Fibroblast of skin of left quadriceps (primary cell): ENCODE data around the gene SPATA13.

ENCODE experiments used
- DNase-seq, 2 experiments: peaks; one replicate each; pipeline ENCODE4 v3.0.0-alpha.2; 2013; ENCODE audit warnings: low read depth in 2 of 2

SPATA13 gene

DNA sequence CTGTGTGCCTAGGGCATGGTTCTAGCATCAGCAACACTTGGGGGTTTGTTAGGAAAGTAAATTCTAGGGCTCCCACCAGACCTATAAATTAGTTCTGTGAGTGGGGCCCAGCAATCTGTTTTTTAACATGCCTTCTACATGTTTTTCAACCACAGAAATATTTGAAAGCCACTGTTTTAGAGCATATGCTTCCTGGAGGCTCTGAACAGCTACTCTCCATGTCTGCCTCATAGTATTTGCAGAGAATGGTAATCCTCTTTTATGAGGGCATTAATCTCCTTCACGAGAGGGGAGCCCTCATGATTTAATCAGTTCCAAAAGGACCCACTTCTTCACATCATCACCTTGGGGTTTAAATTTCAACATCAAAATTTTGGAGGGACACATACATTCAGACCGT, 6.0 kb downstream of the SPATA13 start:
- DNase-seq, result peak; percentile 78 to 81

DNA sequence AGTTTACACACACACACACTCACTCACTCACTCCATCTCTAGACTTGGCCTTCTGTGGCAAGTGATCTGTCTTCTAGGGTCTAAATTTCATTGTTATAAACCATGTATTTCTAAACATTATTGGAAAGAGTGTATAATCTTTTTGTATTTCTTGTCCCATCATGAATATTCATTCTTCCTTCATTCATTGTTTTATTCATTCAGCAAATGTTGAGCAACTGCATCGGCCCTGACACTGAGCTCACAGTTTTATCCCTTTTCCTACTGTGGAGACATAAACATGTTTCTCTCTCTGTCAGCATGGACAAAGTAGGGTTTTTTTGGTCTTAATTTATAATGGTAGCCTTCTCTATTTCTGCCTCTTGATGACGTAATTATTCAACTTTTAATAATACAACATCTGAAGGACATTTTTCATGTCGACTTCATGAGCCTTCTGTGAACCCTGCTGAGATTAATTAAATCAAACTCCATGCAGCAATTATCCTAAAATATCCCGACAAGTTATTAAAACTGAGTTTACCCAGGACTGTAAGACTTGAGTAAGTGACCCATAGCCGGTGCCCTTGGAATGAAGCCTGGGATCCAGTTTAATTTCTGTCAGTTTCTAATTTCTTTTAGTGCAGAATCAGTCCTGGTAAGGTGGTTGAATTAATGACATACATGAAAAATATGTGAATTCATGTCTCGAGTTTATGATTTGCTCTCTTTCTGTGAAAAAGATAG, 7.3 kb downstream of the SPATA13 start:
- DNase-seq, result peak; percentile 34 to 35

DNA sequence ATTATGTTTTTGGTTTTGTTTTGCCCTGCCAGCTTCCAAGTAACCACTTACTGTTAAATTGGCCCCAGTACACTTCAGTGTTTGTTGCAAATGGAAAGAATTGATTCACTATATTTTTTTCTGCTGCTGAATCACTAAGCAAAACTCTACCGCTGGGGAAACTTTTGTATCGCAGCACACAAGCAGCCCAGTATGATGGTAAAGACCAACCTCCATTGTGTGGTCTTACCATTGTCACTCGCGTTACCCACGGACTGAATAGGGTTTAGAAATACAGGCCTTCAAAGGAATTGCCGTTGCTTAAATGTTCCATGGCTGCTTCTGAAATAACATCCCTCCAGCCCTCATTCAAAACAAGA, 7.9 kb downstream of the SPATA13 start:
- no peak for DNase-seq

DNA sequence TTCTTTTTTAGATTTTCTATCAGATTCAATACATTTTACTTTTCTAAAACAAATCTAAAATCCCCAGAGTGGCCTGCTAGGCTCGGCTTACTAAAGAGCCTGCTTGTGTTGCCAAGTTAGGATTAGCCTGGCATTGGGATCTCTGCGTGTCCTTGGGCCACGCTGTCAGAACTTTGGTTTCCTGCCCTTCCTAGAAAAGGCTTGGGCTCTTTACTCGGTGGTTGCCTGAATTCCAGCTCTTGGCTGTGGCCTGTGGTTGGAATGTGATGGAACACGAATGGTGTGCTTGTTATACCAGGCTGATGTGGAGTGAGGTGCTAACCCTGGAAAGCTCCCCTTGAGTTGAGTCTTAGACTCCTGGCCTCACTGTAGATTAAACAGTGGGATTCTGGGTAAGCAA, 8.5 kb downstream of the SPATA13 start:
- no peak for DNase-seq

DNA sequence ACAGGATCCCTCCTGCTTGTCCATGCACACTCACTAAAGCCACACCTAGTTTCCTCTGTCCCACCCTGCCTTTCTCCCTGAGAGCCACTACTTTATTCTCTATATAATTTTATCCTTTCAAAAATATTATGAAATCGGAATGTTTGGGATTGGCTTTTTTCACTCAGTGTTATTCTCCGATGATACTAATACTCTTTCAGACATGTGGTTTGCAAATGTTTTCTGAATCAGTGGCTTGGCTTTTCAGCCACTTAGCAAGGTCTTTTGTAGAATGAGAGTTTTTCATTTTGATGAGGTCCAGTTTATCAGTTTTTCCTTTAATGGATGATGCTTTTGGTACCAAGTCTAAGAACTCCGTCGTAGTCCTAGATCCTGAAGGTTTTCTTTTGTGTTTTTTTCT, 11.6 kb downstream of the SPATA13 start:
- DNase-seq, result no peak

DNA sequence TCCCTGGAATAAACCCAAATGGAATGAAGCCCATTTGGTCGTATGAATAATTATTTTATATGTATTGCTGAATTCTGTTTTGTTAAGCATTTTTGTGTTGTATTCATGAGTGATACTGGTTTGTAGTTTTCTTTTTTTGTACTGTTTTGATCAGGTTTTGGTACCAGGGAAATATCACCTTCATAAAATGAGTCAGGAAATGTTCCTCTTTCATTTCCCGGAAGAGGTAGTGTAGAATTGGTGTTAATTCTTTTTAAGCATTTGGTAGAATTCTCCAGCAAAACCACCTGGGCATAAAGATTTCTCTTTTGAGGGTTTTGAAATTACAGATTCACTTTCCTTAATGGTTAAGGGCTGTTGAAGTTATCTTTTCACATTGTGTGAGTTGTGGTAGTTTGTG, 13.3 kb downstream of the SPATA13 start:
- no peak for DNase-seq

DNA sequence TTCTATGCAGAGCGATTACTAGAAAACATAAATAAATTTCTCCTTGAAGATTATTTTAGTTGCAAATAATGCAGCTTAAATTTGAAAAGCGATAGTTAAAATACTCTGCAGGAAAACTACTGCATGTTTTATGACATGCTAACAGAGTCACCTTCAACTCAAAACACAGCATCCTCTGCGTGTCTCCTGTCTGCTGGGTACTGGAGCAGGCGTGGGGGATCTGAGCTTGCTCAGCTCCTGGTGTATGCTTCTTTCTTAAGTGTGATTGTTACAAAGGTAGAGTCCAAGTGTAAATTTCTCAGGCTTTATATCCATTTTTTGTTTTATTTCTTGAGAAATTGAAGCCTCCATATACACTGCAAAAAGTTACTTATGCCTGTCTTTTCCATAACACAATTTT, 15.3 kb downstream of the SPATA13 start:
- no peak for DNase-seq

DNA sequence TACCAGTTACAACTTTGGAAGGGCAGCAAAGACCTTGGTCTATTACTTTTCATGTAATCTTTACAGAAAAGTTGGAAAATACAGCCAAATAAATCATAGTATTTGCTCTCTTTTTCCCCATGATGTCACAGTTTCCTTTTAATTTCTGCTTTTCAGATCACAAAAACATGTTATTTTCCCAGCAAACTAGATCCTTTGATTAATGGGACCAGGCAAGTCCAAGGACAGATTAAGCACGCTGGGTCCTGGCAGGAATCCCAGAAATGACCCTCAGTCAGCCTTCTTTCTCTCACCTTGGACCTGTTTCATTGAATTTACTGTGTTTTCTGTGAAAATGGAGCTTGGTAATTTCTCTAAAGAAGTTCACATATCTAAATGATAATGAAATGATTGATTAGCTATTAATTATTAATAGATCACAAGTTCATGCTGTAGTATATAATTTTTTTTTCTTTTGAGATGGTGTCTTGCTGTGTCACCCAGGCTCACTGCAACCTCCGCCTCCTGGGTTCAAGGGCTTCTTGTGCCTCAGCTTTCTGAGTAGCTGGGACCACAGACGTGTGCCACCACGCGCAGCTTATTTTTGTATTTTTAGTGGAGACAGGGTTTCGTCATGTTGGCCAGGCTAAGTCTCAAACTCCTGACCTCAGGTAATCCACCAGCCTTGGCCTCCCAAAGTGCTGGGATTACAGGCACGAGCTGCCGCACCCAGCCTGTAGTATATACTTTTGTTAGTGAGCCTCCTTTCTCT, 16.0 kb downstream of the SPATA13 start:
- no peak for DNase-seq

DNA sequence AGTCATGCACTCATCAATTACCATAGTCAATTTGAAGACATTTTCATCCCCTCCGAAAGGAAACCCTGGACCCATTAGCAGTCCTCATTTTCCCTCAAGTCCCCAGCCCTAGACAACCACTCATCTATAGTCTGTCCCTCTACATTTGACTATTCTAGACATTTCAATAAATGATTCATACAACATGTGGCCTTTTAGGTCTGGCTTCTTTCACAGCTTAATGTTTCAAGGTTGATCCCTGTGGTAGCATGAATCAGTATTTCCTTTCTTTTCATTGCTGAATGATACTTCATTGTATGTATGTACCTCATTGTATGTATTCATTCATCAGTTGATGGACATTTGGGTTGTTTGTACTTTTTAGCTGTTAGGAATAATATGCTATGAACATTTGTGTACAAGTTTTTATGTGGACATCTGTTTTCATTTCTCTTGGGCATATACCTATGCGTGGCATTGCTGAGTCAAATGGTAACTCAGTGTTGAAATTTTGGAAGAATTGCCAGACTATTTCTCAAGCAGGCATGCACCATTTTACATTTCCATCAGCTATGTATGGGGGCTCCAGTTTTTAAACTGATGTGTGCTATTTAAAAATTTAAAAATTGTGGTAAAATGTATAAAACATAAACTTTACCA, 18.4 kb downstream of the SPATA13 start:
- no peak for DNase-seq

DNA sequence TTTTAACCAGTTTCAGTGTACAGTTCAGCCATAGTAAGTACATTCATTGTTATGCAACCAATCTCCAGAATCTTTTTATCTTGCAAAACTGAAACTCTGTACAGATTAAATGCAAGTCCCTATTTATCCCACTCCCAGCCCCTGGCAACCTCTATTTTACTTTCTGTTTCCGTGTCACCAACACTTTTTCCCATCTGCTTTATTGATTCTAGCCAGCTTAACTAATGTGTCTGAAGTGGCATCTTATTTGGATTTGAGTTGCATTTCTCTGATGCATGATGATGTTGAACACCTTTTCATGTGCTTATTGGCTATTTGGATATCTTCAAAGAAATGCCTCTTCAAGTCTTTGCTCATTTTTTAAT, 18.9 kb downstream of the SPATA13 start:
- DNase-seq, result no peak

DNA sequence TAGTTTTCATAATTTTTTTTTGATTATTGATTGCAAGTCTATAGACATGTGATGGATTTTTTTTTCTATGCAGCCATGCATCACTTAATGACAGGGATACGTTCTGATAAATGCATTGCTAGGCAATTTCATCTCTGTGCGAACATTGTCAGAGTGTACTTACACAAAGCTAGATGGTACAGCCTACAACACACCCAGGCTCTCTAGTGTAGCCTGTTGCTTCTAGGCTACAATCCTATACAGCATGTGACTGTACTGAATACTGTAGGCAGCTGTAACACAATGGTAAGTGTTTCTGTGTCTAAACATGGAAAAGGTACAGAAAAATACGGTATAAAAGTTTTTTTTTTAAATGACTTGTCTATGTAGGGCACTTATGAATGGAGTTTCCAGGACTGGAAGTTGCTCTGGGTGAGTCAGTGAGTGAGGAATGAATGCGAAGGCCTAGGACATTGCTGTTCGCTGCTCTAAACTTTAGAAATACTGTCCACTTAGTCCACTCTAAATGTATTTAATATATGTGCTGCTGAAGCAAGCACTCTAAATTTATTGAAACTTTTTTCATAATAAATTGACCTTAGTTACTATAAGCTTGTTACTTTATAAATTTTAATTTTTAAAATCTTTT, 20.3 kb downstream of the SPATA13 start:
- no peak for DNase-seq

DNA sequence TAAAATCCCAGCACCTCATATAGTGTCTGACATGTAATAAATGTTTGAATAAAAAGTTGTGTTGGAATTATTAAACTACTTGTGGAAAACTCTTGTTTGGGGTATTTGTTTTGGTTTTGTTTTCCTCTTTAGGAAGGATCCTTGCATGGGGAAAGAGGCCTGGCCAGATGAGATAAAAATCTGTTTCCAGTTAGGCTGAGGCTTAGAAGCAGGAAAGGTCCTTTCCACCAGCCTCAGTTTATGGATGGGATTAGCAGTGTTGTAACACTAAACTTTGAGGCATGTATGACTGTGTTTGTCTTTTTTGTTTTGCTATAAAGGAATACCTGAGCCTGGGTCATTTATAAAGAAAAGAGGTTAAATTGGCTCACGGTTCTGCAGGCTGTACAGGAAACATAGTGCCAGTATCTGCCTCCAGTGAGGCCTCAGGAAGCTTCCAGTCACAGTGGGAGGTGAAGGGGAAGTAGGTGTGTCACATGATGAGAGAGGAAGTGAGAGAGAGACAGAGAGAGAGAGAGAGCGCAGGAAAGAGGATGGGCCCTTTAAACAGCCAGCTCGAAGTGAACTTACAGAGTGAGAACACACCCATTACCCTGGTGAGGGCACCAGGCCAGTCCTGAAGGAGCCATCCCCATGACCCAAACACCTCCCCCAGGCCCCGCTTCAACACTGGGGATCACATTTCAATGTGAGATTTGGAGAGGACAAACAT, 21.6 kb downstream of the SPATA13 start:
- DNase-seq, result no peak

DNA sequence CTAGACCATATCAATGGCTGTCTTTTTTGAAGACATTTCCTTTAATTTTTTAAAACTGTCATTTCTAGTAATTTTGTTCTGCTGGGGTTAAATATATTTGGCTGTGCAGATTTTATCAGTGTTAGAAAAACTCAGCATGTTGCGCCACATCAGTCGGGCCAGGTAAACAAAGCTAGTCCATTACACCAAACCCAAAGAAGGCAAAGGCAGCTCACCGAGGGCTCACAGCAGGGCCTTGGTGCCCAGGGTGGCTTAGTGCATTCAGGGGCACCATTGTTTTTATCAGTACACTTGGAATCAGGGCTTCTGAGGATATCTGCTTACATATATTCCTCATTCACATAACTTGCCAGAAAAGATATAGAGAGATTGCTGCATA, 22.2 kb downstream of the SPATA13 start:
- DNase-seq, result no peak

DNA sequence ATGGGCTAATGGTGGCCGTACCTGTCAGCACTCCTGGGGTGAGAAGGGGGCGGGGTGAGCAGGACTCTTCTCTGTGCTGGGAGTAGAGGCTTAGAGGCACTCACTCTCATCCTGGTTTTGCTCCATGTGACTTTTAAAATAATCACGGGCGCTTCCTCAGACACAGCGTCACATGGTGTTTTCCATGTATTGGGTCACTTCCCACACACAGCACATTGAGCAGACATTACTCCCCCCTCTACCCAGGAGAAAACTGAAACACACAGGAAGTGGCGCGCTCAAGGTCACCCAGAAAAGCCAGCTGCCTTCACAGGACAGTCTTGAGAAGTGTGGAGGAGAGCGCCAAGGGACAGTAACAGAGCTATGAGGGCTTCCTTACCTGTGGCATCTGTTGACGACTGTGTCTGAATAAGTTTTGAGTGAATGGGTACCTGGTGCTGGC, 23.2 kb downstream of the SPATA13 start:
- no peak for DNase-seq

DNA sequence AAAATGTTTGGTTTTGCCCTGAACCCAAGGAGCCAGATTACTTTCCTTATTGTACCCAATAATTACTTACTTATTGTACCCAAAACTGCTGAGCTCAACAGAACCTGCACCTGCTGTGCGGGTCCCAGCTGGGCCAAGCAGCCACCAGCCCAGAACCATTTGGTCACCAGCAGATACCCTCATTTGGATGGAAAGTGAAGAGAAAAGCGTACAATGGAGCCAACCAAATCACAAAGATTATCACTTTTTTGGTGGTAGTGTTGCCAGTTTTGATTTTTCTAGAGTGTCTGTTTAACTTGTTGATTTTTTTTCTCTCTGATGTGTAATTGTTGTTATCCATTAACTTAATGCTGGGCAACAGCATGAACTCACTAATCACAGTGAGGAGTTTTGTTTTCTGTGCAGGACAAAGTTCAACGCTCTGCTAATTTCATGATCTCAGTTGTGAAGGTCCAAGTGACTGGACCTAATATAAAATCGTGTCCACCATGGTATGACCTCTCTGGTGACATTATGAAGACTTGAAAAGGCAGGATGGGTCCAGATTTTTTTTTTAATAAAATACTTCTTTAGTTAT, 23.8 kb downstream of the SPATA13 start:
- no peak for DNase-seq

DNA sequence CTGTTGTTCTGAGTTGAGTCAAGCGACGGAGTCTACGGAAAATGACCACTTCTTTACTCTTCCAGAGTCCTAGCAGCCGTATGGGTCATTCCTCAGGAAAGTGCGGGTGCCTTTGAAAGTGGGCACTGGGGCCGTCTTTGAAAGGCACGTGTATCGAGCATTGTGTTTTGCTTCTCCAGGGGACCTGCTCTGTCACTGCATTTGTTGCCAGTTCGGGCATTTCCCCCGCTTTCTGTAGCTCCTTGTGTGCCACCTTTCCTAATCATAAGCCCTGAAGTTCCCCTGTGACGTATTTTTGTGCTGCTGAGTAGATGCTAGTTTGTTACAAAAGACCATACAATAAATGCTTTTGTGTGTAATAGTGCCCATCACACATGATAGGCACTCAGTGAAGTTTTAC, 24.4 kb downstream of the SPATA13 start:
- DNase-seq, result no peak

DNA sequence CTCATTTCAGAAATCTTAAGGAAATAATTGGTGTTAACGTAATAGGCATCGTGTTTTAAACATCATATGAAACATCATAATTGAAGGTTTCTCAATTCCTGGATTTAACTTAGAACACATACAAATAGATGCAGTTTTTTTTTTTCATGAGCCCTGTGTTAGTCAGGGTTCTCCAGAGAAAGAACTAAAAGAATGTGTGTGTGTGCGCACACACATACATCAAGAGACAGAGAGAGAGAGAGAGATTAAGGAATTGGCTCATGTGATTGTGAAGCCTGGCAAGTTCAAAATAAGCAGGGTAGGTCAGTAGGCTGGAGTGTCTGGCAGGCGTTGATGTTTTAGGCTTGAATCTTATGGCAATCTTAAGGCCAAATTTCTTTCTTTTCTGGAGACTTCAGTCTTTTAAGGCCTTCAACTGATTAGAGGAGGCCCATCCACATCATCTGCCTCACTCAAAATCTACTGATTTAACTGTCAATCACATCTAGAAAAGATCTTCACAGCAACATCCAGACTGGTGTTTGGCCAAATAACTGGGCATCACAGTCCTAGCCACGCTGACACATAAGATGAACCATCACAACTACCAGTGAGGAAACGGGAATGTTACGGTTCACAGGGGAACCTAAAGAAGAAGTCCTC, 25.2 kb downstream of the SPATA13 start:
- no peak for DNase-seq

DNA sequence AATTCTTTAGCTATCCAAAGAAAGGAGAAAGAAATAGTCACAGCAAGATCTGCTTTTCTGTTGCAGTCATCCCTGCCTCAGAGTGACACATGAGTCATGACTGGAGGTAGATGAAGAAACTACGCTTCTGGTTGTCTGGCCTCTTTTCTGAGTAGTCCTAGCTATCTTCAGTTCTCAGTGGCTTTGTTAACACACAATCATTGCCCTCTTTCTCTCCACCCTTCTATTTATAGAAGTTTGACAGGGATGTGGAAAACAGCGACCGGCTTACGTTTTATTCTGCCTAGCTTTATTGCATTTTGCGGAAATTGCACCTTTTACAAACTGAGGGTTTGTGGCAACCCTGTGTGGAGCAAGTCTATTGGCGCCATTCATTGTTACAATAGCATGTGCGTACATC, 26.7 kb downstream of the SPATA13 start:
- no peak for DNase-seq

DNA sequence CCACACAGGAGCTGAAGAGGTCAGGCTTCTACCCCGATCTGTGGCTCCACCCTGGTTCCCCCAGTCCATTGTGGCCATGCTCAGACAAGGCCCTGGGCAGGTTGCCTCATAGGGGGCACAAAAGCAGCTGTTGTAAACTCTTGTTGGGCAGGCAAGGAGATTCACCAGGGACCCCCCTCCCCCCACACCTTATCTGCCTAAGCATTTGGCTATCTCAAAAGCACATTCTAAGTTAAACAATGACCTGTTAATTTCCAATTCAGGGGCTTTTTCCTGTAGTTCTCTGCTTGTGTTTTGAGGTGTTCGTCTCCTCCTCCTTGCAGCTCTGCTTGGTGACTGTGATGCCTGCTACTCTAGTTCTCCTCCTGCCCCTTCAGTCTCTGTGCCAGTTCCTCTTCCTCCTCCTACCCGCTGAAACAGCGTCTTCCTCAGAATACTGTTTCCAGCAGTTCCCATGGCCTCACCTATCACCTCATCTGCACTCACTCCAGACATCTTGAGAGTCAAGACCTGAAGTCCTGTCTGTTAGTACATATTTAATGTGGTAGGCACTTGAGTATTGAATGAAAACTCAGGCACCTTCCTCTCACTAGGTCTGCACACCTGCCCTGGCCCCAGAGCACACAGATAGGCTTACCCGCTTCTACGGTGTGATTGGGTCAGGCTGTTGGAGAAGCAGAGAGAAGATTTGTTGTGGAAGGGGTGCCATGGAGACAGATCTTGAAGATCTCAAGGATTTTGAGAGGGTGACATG, 31.7 kb downstream of the SPATA13 start:
- DNase-seq, result no peak

DNA sequence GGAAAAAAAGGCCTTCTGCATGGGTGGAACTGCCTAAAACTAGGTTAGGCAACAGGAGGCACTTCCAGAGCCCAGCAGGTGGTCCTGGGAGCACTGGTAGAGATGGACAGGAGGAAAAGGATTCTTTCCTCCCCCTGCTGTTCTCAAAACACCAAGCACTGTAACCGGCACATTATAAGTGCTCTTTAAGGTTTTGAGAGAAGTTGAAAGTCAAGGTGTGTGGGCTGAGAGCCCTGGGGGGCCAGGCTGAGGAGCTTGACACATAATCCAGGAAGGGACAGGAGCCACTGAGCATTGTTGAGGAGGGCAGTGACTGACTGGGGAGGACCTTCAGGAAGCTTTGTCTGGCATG, 32.3 kb downstream of the SPATA13 start:
- DNase-seq, result no peak

DNA sequence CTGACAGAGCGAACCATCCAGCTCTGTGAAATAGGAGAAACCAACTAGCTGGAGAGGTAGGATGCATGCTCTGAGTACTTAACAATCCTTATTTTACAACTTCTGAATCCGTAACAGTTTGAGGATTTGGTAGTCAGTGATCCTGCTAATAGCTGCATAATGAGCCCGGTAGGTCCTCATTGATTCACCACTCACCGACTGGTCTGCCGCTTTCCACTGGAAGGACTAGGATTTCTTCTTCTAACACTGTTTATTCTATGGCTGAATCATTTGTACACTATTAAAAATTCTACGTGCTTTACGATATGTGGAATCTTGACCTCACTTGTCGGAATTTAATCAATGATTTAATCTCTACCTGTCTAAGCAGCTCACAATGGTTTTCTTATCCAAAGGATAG, 33.9 kb downstream of the SPATA13 start:
- DNase-seq, result no peak
